Measurements from ENCODE around the gene IGF1R. TPM values are rescaled to one million over a fixed set of nuclear protein-coding genes. Genes with fewer than 3 reads are reported as not detected.

Gene IGF1R
- total and polyA plus RNA-seq, 2 of the 13 experiments (the other 11 are each of a cell fraction or from before 2014, with no cell fraction given), result 15.9 to 18.4 TPM

- TF ChIP-seq UBTF (CRISPR knock-in tag; IDR thresholded peaks at IDR 0.05) (peak; percentile 70), TCF7L2 (IDR thresholded peaks at IDR 0.05; ENCODE audit: low read depth, low read length) (no peak), ZNF432 (CRISPR knock-in tag; IDR thresholded peaks at IDR 0.05; ENCODE audit: borderline replicate concordance) (no peak), ELF1 (CRISPR knock-in tag; IDR thresholded peaks at IDR 0.05) (no peak), ZNF766 (CRISPR knock-in tag; IDR thresholded peaks at IDR 0.05; ENCODE audit: borderline replicate concordance) (no peak), ZFP62 (CRISPR knock-in tag; IDR thresholded peaks at IDR 0.05) (no peak), TBP (CRISPR knock-in tag; IDR thresholded peaks at IDR 0.05) (no peak), ZNF878 (CRISPR knock-in tag; IDR thresholded peaks at IDR 0.05) (no peak), ZNF383 (CRISPR knock-in tag; IDR thresholded peaks at IDR 0.05; ENCODE audit: borderline replicate concordance) (no peak), KMT2A (CRISPR knock-in tag; IDR thresholded peaks at IDR 0.05) (peak; percentile 81), NR2F1 (CRISPR knock-in tag; IDR thresholded peaks at IDR 0.05) (no peak), NFE2 (CRISPR knock-in tag; IDR thresholded peaks at IDR 0.05) (no peak), GZF1 (CRISPR knock-in tag; IDR thresholded peaks at IDR 0.05) (no peak), ZNF256 (CRISPR knock-in tag; conservative IDR thresholded peaks at IDR 0.05) (no peak), ARID5B (CRISPR knock-in tag; IDR thresholded peaks at IDR 0.05) (peak; percentile 27), ZBTB7B (CRISPR knock-in tag; IDR thresholded peaks at IDR 0.05) (no peak), PHB2 (IDR thresholded peaks at IDR 0.05; ENCODE audit: partially characterized antibody) (no peak), ZNF672 (CRISPR knock-in tag; IDR thresholded peaks at IDR 0.05) (no peak), ZBTB20 (CRISPR knock-in tag; IDR thresholded peaks at IDR 0.05; ENCODE audit: borderline replicate concordance, low read depth) (peak; percentile 18; the same call in 1 of the 2 replicates), ATF6 (CRISPR knock-in tag; conservative IDR thresholded peaks at IDR 0.05) (no peak), ZNF740 (CRISPR knock-in tag; IDR thresholded peaks at IDR 0.05) (no peak), ZMYM3 (CRISPR knock-in tag; IDR thresholded peaks at IDR 0.05) (no peak), ZBTB7A (CRISPR knock-in tag; IDR thresholded peaks at IDR 0.05) (no peak)
Observed at GRCh38 chr15:98650417-98651035, 2.2 kb downstream of the IGF1R start (continued).
